ENCODE data around the gene RFX7. TPM values are rescaled to one million over a fixed set of nuclear protein-coding genes. Genes with fewer than 3 reads are reported as not detected.

RFX7 gene
- total and polyA plus RNA-seq, 2 of the 4 experiments (the other 2 are of a cell fraction), result 4.1 to 10.6 TPM

DNA sequence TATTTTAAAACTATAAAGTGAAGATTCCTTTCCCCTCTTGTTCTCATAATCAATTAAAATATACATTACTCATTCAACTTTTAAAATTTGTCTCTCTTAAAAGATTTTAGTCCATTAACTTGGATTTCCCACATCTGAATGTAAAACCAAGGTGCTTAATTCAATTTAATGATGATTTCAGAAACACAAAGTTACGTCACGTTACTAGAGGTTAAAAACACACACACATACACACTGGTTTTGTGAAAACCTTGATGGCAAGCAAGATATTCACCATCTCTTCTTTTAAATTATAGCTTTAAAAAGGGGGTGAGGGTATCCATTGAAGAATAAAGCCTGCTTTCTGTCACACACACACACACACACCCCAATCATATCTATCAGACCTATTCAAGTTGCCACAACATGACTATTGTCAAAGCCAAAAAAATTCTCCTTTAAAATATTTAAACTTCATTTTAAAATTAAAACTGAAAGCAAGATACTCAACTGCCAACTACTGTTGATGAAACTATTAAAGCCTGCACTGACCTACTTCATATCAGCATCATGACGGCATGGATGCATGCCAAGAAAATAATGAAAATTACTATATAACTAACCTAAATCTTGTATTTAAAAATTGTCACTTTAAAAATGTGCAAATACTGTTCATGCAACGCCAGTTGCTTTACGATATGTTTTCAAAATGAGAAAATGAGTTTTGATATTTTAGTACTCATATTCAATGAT lies 2.1 kb downstream of the RFX7 start:
- in situ Hi-C loops (cut with MboI; ENCODE audit: low sequenced_read_pairs), result no loop called here
- no TSS peak for BruUV-seq (replicated peaks)
- CTCF ChIA-PET, result no interaction called here

More for the DNA sequence above, 2.1 kb downstream of the RFX7 start:
- Histone ChIP-seq H2AK9ac (replicated peaks; ENCODE audit: low read depth, low read length, poor library complexity) (no peak overlapping the region), H3K79me1 (ENCODE audit: low read depth in 1 of 2, low read length in 2 of 2) (peaks cover 4 to 33% of the 10 kb centered on the region in 2 experiments), H3K9me3 (ENCODE audit: control insufficient read depth, insufficient read depth, low read length) (no peaks in the 10 kb centered on the region), H2BK5ac (ENCODE audit: low read depth, low read length, poor library complexity, severe bottlenecking) (peak overlapping the region; percentile 59), H3K9ac (ENCODE audit: low read depth, low read length) (peak overlapping the region; percentile 53; the same call in 1 of the 2 replicates), H2BK120ac (ENCODE audit: low read depth, low read length) (no peak overlapping the region), H3K4me2 (ENCODE audit: low read depth, low read length) (peak overlapping the region; percentile 97), H3K36me3 (ENCODE audit: control insufficient read depth, insufficient read depth, low read length) (peaks cover 3% of the 10 kb centered on the region), H3K9me1 (ENCODE audit: insufficient read depth, low read length) (no peaks in the 10 kb centered on the region; the same call in 1 of the 2 replicates), H3K4me1 (ENCODE audit: control insufficient read depth, insufficient read depth, low read length) (peaks cover 4% of the 10 kb centered on the region), H2BK20ac (ENCODE audit: low read depth, low read length) (no peak overlapping the region), H3K27ac (ENCODE audit: insufficient read depth, low read length) (no peak overlapping the region), H2AK5ac (ENCODE audit: low read depth, low read length) (no peak overlapping the region), H2BK15ac (ENCODE audit: low read depth, low read length) (no peak overlapping the region), H4K20me1 (ENCODE audit: insufficient read depth, low read length) (peaks cover 13% of the 10 kb centered on the region; the same call in 1 of the 2 replicates), H3K27me3 (ENCODE audit: control insufficient read depth, insufficient read depth, low read length) (no peaks in the 10 kb centered on the region), H3K18ac (ENCODE audit: low read depth, low read length) (no peak overlapping the region), H4K91ac (ENCODE audit: insufficient read depth, low read depth, low read length) (no peak overlapping the region), H3K23ac (ENCODE audit: low read depth, low read length) (peak overlapping the region; percentile 22; the same call in 1 of the 2 replicates), H3K14ac (replicated peaks; ENCODE audit: low read depth, low read length) (no peak overlapping the region), H2AFZ (replicated peaks; ENCODE audit: low read length, poor library complexity) (no peak overlapping the region), H3K56ac (ENCODE audit: extremely low read depth, insufficient read depth, low read length) (no peak overlapping the region), H3K4ac (ENCODE audit: low read depth, low read length) (no peak overlapping the region), H3K4me3 (ENCODE audit: insufficient read depth, low read depth, low read length) (peak overlapping the region; percentile 89), H4K8ac (ENCODE audit: low read depth in 2 of 2, low read length in 2 of 2) (no peak overlapping the region), H4K5ac (ENCODE audit: low read depth, low read length) (no peak overlapping the region)
- DNase-seq (peak; percentile 10), ATAC-seq (ENCODE audit: low read depth) (no peak)
- no peak for TF ChIP-seq MXI1 (IDR thresholded peaks at IDR 0.05; ENCODE audit: borderline replicate concordance, low read depth, low read length)
- TF ChIP-seq RFX5 (IDR thresholded peaks at IDR 0.05; ENCODE audit: low read depth, low read length), result no peak
- no peak for TF ChIP-seq CHD1 (IDR thresholded peaks at IDR 0.05; ENCODE audit: low read depth, low read length)
- TF ChIP-seq MAFK (IDR thresholded peaks at IDR 0.05; ENCODE audit: low read depth, low read length), result no peak
- no peak for TF ChIP-seq POLR2A (IDR thresholded peaks at IDR 0.05; ENCODE audit: low read depth, low read length)
- no peak for TF ChIP-seq RAD21 (IDR thresholded peaks at IDR 0.05; ENCODE audit: low read length)
- no peak for TF ChIP-seq ELK1 (IDR thresholded peaks at IDR 0.05; ENCODE audit: borderline replicate concordance, low read depth, low read length)
- TF ChIP-seq CEBPB (IDR thresholded peaks at IDR 0.05; ENCODE audit: low read depth, low read length), result no peak
- no peak for TF ChIP-seq RCOR1 (IDR thresholded peaks at IDR 0.05; ENCODE audit: insufficient replicate concordance, low read length)
- intact Hi-C loops (cut with micrococcal nuclease) (loop anchor here (2.0 to 5.0 kb wide), 3 partner anchors 33 to 144 kb away; no protein-coding TSS in a partner anchor), dilution Hi-C loops (cut with HindIII; ENCODE audit: low sequenced_read_pairs, unreplicated experiment) (no loop called here)
- no CpG with 5 or more reads among the region's 5 CpGs for WGBS, 2 experiments (ENCODE audit: extremely low coverage in 2 of 2, insufficient read length in 1 of 2)
- POLR2A ChIA-PET (ENCODE audit: unreplicated experiment), result no interaction called here
